HepG2 (cell line): ENCODE measurements around the gene CMTM5. TPM values are rescaled to one million over a fixed set of nuclear protein-coding genes. Genes with fewer than 3 reads are reported as not detected.

Experiments
- ATAC-seq: fragments of 200-7000 bp; cut with Tn5 transposase; 3 replicates; pipeline ENCODE4 v1.9.1; 2020; ENCODE audit warnings: mild to moderate bottlenecking, moderate library complexity
- BruUV-seq: library from RNA; stranded (reverse); fragments of 400-500 nt; replicated peaks from 2 replicates; lab custom pipeline; 2021; lab: Mats Ljungman, UMichigan
- CTCF ChIA-PET: fragments of 300-600 bp; formaldehyde crosslinking; extraction: SDS; loops from one replicate; lab custom pipeline; 2021; ENCODE audit warnings: low total read pairs, inconsistent platforms, low intra/inter-chr PET ratio; lab: Yijun Ruan, JAX
- POLR2A ChIA-PET: fragments of 350-600 bp; sonication (Branson Sonifier 250); formaldehyde crosslinking; loops from one replicate; lab custom pipeline; 2020; ENCODE audit warnings: antibody characterized with exemption, inconsistent platforms; lab: Yijun Ruan, JAX
- DNase-seq: peaks from one replicate; pipeline ENCODE4 v3.0.0-alpha.2; 2015; ENCODE audit warnings: low spot score
- FAIRE-seq: peaks from 3 replicates; lab custom pipeline; 2011; peaks lifted over from hg19 to GRCh38; lab: Jason Lieb, UNC
- H2AFZ ChIP-seq: one replicate; pipeline ENCODE4 v1.6.1; 2011; ENCODE audit warnings: low read length, inconsistent platforms
- H3K27ac ChIP-seq: fragments of 300-600 bp; 3 replicates; pipeline ENCODE4 v1.8.0; 2011; ENCODE audit warnings: mixed run types, mild to moderate bottlenecking, mixed read lengths, low read length, inconsistent platforms; ENCODE audit not compliant: insufficient read depth; ENCODE audit errors: extremely low read length
- H3K27me3 ChIP-seq, 2 experiments: fragments of 200-600 bp in 1 of 2; 2 replicates in 1 of 2; 3 replicates in 1 of 2; pipeline versions ENCODE4 v1.6.0 to v1.8.0; 2011; ENCODE audit warnings: low read length in 2 of 2, mild to moderate bottlenecking in 2 of 2, moderate library complexity in 2 of 2, inconsistent platforms in 1 of 2; ENCODE audit not compliant: insufficient read depth in 2 of 2, control insufficient read depth in 1 of 2
- H3K36me3 ChIP-seq, 2 experiments: fragments of 200-600 bp in 1 of 2; replicated peaks in 1 of 2; 2 replicates in 1 of 2; 3 replicates in 1 of 2; pipeline versions ENCODE4 v1.5.1 to v1.8.0; 2011; ENCODE audit warnings: low read length in 2 of 2, inconsistent platforms in 1 of 2; ENCODE audit not compliant: insufficient read depth in 2 of 2, control insufficient read depth in 1 of 2
- H3K4me1 ChIP-seq: 2 replicates; pipeline ENCODE4 v1.5.1; 2012; ENCODE audit warnings: low read length, inconsistent platforms; ENCODE audit not compliant: insufficient read depth
- H3K4me2 ChIP-seq: 2 replicates; pipeline ENCODE4 v1.6.0; 2011; ENCODE audit warnings: low read depth, low read length, inconsistent platforms
- H3K4me3 ChIP-seq, 3 experiments: fragments of 200-600 bp in 1 of 3; sonication (generic), shearing (Covaris generic) in 1 of 3; replicated peaks in 1 of 3; 2 replicates each; pipeline ENCODE4 v1.5.1; 2011 to 2016; ENCODE audit warnings: low read length in 3 of 3, inconsistent platforms in 2 of 3, low read depth in 2 of 3, mild to moderate bottlenecking in 2 of 3, control low read depth in 1 of 3, mixed read lengths in 1 of 3; ENCODE audit not compliant: insufficient read depth in 1 of 3
- H3K79me2 ChIP-seq: one replicate; pipeline ENCODE4 v1.6.1; 2011; ENCODE audit warnings: low read length, inconsistent platforms; ENCODE audit not compliant: insufficient read depth
- H3K9ac ChIP-seq: 2 replicates; pipeline ENCODE4 v1.6.0; 2011; ENCODE audit warnings: mild to moderate bottlenecking, low read depth, low read length, inconsistent platforms; ENCODE audit not compliant: insufficient read depth
- H3K9me3 ChIP-seq: 2 replicates; pipeline ENCODE4 v1.5.1; 2012; ENCODE audit warnings: mild to moderate bottlenecking, low read length
- H4K20me1 ChIP-seq: 2 replicates; pipeline ENCODE4 v1.6.0; 2011; ENCODE audit warnings: inconsistent platforms, mild to moderate bottlenecking, low read length, moderate library complexity; ENCODE audit not compliant: insufficient read depth
- ARHGAP35 ChIP-seq: sonication (generic); formaldehyde crosslinking; IDR thresholded peaks from 2 replicates; pipeline ENCODE4 v1.9.0; 2022; ENCODE audit warnings: mild to moderate bottlenecking, inconsistent platforms, moderate library complexity, missing genetic modification reagents, borderline replicate concordance
- CEBPG ChIP-seq: IDR thresholded peaks from 2 replicates; pipeline ENCODE4 v1.6.1; 2016
- CHCHD3 ChIP-seq: sonication (generic); formaldehyde crosslinking; IDR thresholded peaks from 2 replicates; pipeline ENCODE4 v1.8.0; 2022; ENCODE audit warnings: mild to moderate bottlenecking, missing genetic modification reagents, moderate library complexity
- MEIS1 ChIP-seq: sonication (generic); formaldehyde crosslinking; IDR thresholded peaks from 2 replicates; pipeline ENCODE4 v1.9.0; 2021; ENCODE audit warnings: mild to moderate bottlenecking, missing genetic modification reagents, moderate library complexity, borderline replicate concordance
- NFIC ChIP-seq: IDR thresholded peaks from 2 replicates; pipeline ENCODE4 v1.6.1; 2012; ENCODE audit warnings: mild to moderate bottlenecking, low read length, inconsistent platforms
- NRL ChIP-seq: sonication (generic); formaldehyde crosslinking; IDR thresholded peaks from 2 replicates; pipeline ENCODE4 v1.5.0; 2020; ENCODE audit warnings: missing genetic modification reagents, mild to moderate bottlenecking, moderate library complexity, borderline replicate concordance
- SRF ChIP-seq: IDR thresholded peaks from 2 replicates; pipeline ENCODE4 v1.6.1; 2011; ENCODE audit warnings: mild to moderate bottlenecking, low read depth, low read length, moderate library complexity
- TMF1 ChIP-seq: sonication (generic); formaldehyde crosslinking; IDR thresholded peaks from 2 replicates; pipeline ENCODE4 v1.8.1; 2022; ENCODE audit warnings: low read depth, missing genetic modification reagents
- ZFYVE20 ChIP-seq: sonication (generic); formaldehyde crosslinking; IDR thresholded peaks from 2 replicates; pipeline ENCODE4 v1.8.0; 2023; ENCODE audit warnings: low read depth, mild to moderate bottlenecking, moderate library complexity, missing genetic modification reagents, borderline replicate concordance
- ZMYM2 ChIP-seq: sonication (generic); formaldehyde crosslinking; IDR thresholded peaks from 2 replicates; pipeline ENCODE4 v1.8.0; 2022; ENCODE audit warnings: mild to moderate bottlenecking, missing genetic modification reagents
- ZNF333 ChIP-seq: sonication (generic); formaldehyde crosslinking; IDR thresholded peaks from 2 replicates; pipeline ENCODE4 v1.4.0; 2020; ENCODE audit warnings: mild to moderate bottlenecking, missing genetic modification reagents, borderline replicate concordance
- ZNF749 ChIP-seq: sonication (generic); formaldehyde crosslinking; IDR thresholded peaks from 2 replicates; pipeline ENCODE4 v1.8.0; 2022; ENCODE audit warnings: mild to moderate bottlenecking, missing genetic modification reagents, moderate library complexity, borderline replicate concordance
- ZNF878 ChIP-seq: sonication (generic); formaldehyde crosslinking; IDR thresholded peaks from 2 replicates; pipeline ENCODE4 v1.8.1; 2023; ENCODE audit warnings: mild to moderate bottlenecking, missing genetic modification reagents, moderate library complexity
- WGBS: methylation state at CpG from one replicate; pipeline ENCODE4 v1.1.6; 2017; ENCODE audit warnings: low lambda C conversion rate; 5-methylcytosine and 5-hydroxymethylcytosine counted together
- in situ Hi-C: cut with HindIII; loops from 2 replicates; pipeline ENCODE4 v1.10.0; 2017; ENCODE audit warnings: low pct_unique_long_range_greater_than_20kb; ENCODE audit not compliant: extremely low pct_ligation_motif_present
- intact Hi-C: fragments of 100-400 bp; cut with micrococcal nuclease; formaldehyde crosslinking; loops from one replicate; pipeline ENCODE4 v1.10.0; 2022; ENCODE audit not compliant: unreplicated experiment
- polyA plus RNA-seq, 8 experiments: library from polyadenylated mRNA; depleted of rRNA in 3 of 8; stranded (reverse) in 7 of 8; unstranded in 1 of 8; fragments of >200 nt; fragmentation: Illumina TruSeq in 4 of 8; extraction: Trizol in 4 of 8; gene quantifications; 2 replicates each; pipeline versions ENCODE4 v1.2.1 to v1.2.3, GENCODE V29; 2011 to 2016; ENCODE audit warnings: low read depth in 4 of 8, missing spikeins in 1 of 8, mixed read lengths in 1 of 8; ENCODE audit not compliant: insufficient read depth in 1 of 8
- total RNA-seq, 5 experiments: library from RNA; depleted of rRNA; stranded (reverse); fragments of >200 nt; fragmentation: Illumina TruSeq; extraction: Trizol; gene quantifications; 2 replicates each; pipeline ENCODE4 v1.2.3, GENCODE V29; 2016; ENCODE audit warnings: low read depth in 1 of 5
- TF ChIP-seq, protein P1 (sequence below): sonication (generic); formaldehyde crosslinking; IDR thresholded peaks from 2 replicates; pipeline ENCODE4 v1.4.0; 2020; ENCODE audit warnings: mild to moderate bottlenecking, missing genetic modification reagents
- TF ChIP-seq, protein P2 (sequence below): sonication (generic); formaldehyde crosslinking; conservative IDR thresholded peaks from 2 replicates; pipeline ENCODE4 v1.8.1; 2023; ENCODE audit warnings: missing genetic modification reagents
- TF ChIP-seq, protein P3 (sequence below): sonication (generic); formaldehyde crosslinking; IDR thresholded peaks from 2 replicates; pipeline ENCODE4 v1.8.0; 2022; ENCODE audit warnings: mild to moderate bottlenecking, missing genetic modification reagents, moderate library complexity

The CMTM5 gene
- total and polyA plus RNA-seq, 2 of the 13 experiments (the other 11 are each of a cell fraction or from before 2014, with no cell fraction given) = not detected

- no peak for TF ChIP-seq CHCHD3 (CRISPR knock-in tag)
- TF ChIP-seq ZNF878 (CRISPR knock-in tag) = no peak
- TF ChIP-seq, protein P1, sequence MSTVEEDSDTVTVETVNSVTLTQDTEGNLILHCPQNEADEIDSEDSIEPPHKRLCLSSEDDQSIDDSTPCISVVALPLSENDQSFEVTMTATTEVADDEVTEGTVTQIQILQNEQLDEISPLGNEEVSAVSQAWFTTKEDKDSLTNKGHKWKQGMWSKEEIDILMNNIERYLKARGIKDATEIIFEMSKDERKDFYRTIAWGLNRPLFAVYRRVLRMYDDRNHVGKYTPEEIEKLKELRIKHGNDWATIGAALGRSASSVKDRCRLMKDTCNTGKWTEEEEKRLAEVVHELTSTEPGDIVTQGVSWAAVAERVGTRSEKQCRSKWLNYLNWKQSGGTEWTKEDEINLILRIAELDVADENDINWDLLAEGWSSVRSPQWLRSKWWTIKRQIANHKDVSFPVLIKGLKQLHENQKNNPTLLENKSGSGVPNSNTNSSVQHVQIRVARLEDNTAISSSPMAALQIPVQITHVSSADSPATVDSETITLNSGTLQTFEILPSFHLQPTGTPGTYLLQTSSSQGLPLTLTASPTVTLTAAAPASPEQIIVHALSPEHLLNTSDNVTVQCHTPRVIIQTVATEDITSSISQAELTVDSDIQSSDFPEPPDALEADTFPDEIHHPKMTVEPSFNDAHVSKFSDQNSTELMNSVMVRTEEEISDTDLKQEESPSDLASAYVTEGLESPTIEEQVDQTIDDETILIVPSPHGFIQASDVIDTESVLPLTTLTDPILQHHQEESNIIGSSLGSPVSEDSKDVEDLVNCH (CRISPR knock-in tag) = no peak
- no peak for TF ChIP-seq MEIS1 (CRISPR knock-in tag)
- TF ChIP-seq ZNF749 (CRISPR knock-in tag) = no peak
- no peak for TF ChIP-seq SRF
- no peak for TF ChIP-seq ZMYM2 (CRISPR knock-in tag)
Measured at GRCh38 chr14:23373041-23373440, 3.8 kb upstream of the CMTM5 start (continued).

DNA sequence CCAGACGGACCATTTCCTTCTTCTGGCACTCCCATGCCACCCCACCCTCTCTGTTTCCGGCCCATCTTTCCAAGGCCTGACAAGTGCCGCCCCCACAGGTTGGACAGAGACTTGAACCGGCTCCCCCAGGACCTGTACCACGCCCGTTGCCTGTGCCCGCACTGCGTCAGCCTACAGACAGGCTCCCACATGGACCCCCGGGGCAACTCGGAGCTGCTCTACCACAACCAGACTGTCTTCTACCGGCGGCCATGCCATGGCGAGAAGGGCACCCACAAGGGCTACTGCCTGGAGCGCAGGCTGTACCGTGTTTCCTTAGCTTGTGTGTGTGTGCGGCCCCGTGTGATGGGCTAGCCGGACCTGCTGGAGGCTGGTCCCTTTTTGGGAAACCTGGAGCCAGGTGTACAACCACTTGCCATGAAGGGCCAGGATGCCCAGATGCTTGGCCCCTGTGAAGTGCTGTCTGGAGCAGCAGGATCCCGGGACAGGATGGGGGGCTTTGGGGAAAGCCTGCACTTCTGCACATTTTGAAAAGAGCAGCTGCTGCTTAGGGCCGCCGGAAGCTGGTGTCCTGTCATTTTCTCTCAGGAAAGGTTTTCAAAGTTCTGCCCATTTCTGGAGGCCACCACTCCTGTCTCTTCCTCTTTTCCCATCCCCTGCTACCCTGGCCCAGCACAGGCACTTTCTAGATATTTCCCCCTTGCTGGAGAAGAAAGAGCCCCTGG lies 1.2 kb upstream of the CMTM5 start:
- 33% methylated on average over 21 of the region's 21 CpGs for WGBS
- Histone ChIP-seq H3K27ac (no peak overlapping the region), H3K4me2 (no peak overlapping the region), H3K4me3 (no peak overlapping the region), H4K20me1 (no peaks in the 10 kb centered on the region), H3K79me2 (no peaks in the 10 kb centered on the region), H2AFZ (no peak overlapping the region), H3K4me1 (no peaks in the 10 kb centered on the region), H3K9ac (no peak overlapping the region), H3K9me3 (no peaks in the 10 kb centered on the region), H3K27me3 (peaks cover 32 to 87% of the 10 kb centered on the region in 2 experiments), H3K36me3 (no peaks in the 10 kb centered on the region)
- in situ Hi-C loops (loop anchor here (5.0 kb wide), 2 partner anchors 48 to 113 kb away; no protein-coding TSS in a partner anchor), intact Hi-C loops (no loop called here)
- FAIRE-seq = no peak
- DNase-seq = no peak
- ChIA-PET POLR2A (no interaction called here), CTCF (interaction anchor here (1.3 kb wide), 1 partner anchor 111 kb away, joined by 4 read pairs; no protein-coding TSS in a partner anchor)
- BruUV-seq = no TSS peak
- ATAC-seq = no peak
- no peak for TF ChIP-seq ZNF333 (CRISPR knock-in tag)
- TF ChIP-seq, protein P2, sequence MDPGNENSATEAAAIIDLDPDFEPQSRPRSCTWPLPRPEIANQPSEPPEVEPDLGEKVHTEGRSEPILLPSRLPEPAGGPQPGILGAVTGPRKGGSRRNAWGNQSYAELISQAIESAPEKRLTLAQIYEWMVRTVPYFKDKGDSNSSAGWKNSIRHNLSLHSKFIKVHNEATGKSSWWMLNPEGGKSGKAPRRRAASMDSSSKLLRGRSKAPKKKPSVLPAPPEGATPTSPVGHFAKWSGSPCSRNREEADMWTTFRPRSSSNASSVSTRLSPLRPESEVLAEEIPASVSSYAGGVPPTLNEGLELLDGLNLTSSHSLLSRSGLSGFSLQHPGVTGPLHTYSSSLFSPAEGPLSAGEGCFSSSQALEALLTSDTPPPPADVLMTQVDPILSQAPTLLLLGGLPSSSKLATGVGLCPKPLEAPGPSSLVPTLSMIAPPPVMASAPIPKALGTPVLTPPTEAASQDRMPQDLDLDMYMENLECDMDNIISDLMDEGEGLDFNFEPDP (CRISPR knock-in tag) = 0 out of 2 replicates have a peak, but pooled peaks have one; percentile 15
- TF ChIP-seq ARHGAP35 (CRISPR knock-in tag) = 0 out of 2 replicates have a peak, but pooled peaks have one; percentile 29
- no peak for TF ChIP-seq TMF1 (CRISPR knock-in tag)
- TF ChIP-seq ZFYVE20 = no peak
- TF ChIP-seq CEBPG (CRISPR knock-in tag) = no peak
- TF ChIP-seq, protein P3, sequence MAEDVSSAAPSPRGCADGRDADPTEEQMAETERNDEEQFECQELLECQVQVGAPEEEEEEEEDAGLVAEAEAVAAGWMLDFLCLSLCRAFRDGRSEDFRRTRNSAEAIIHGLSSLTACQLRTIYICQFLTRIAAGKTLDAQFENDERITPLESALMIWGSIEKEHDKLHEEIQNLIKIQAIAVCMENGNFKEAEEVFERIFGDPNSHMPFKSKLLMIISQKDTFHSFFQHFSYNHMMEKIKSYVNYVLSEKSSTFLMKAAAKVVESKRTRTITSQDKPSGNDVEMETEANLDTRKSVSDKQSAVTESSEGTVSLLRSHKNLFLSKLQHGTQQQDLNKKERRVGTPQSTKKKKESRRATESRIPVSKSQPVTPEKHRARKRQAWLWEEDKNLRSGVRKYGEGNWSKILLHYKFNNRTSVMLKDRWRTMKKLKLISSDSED (CRISPR knock-in tag) = no peak
- TF ChIP-seq NFIC = no peak
- no peak for TF ChIP-seq NRL (CRISPR knock-in tag)
